HG03571 (cell line): ENCODE measurements around the gene TM9SF4.
"Not testable (repeated sequence)": the region's sequence is repeated elsewhere in the genome, so short reads cannot be mapped to it uniquely, and the experiment has no call there.

Experiments
- ATAC-seq: cut with Tn5 transposase; IDR thresholded peaks from one replicate; pipeline ENCODE4 v1.9.1; 2021; ENCODE audit not compliant: unreplicated experiment

TM9SF4 gene

GRCh38 chr20:32155017-32155981 is 45.8 kb downstream of the TM9SF4 start:
- ATAC-seq = no peak

DNA sequence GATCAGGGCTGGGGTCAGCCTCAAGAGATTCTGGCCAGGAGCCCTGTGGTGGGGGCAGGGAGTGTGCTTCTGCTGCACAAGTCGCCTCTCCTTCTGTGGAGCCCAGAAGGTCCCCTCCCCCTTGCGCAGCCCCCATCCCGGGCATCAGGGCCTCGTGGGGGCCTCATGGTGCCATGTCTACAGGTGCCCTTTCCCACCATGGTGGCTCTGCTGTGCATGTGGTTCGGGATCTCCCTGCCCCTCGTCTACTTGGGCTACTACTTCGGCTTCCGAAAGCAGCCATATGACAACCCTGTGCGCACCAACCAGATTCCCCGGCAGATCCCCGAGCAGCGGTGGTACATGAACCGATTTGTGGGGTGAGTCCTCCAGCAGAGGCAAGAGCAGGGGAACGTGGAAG is 48.1 kb downstream of the TM9SF4 start:
- ATAC-seq = no peak

DNA sequence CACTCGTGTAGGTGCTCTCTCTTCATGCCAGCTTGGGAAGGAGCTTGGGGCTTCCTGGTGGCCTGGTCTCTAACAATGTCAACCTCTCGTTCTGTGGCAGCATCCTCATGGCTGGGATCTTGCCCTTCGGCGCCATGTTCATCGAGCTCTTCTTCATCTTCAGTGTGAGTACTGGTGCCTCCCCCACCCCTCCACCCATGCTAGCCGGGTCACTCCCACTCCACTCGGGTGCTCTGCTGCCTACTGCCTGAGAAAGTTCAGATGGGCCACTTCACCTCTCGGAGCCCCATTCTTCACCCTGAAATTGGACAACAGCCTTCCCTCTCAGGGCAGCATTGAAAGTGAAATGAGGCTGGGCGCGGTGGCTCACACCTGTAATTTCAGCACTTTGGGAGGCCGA is 48.8 kb downstream of the TM9SF4 start:
- ATAC-seq = no peak

GRCh38 chr20:32158943-32159660 is 49.6 kb downstream of the TM9SF4 start:
- no peak for ATAC-seq

DNA sequence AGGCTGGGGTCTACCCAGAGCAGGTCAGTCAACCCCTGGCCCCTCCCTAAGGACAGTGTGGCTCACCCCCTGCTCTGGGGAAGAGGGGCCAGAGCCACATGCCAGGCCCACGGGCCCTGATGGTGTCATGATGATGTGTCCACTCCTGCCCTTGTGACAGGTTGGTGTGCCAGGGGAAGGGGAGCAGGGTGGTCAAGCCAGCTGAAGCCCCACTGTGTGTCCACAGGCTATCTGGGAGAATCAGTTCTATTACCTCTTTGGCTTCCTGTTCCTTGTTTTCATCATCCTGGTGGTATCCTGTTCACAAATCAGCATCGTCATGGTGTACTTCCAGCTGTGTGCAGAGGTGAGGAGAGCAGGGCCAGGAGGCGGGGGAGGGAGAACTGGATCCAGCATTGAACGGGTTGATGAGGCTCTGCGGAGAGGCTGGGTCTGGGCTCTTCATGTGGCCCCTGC is 50.3 kb downstream of the TM9SF4 start:
- ATAC-seq = no peak

DNA sequence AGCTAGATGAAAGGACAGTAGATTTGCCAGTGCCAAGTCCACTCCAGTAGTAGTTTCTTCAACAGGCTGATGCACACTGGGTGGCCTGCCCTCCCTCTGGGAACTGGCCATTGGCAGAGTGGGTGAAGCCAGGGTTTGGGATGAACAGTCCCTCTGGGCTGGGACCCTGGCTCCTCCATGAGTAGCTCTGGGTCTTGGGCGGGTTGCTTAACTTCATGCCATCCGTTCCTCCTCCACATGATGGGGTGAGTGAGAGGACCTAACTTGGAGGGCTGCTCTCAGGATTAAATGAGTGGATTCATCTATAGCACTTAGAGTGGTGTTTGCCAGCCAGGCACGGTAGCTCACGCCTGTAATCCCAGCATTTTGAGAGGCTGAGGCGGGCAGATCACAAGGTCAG is 50.8 kb downstream of the TM9SF4 start:
- no peak for ATAC-seq

DNA sequence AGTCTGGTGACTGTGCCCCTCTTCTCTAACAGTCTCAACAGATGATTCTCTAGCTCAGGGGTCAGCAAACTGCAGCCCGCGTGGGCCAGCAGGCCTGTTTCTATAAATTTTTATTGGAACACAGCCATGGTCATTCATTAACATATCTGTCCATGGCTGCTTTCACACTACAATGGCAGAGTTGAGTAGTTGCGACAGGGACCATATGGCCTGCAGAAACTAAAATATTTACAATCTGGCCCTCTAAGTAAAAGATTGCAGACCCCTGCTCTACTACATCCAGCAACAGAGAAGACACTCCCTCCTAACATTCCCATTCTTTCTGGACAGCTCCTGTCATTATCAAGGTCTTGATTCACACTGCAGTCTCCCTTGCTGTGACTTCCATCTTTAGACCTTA is 52.8 kb downstream of the TM9SF4 start:
- ATAC-seq = no peak

- ATAC-seq = no peak
Measured at GRCh38 chr20:32163951-32164350, 54.4 kb downstream of the TM9SF4 start.

GRCh38 chr20:32164984-32165735 is 55.6 kb downstream of the TM9SF4 start:
- no peak for ATAC-seq

- ATAC-seq = no peak
Measured at GRCh38 chr20:32165836-32166545, 56.5 kb downstream of the TM9SF4 start.

DNA sequence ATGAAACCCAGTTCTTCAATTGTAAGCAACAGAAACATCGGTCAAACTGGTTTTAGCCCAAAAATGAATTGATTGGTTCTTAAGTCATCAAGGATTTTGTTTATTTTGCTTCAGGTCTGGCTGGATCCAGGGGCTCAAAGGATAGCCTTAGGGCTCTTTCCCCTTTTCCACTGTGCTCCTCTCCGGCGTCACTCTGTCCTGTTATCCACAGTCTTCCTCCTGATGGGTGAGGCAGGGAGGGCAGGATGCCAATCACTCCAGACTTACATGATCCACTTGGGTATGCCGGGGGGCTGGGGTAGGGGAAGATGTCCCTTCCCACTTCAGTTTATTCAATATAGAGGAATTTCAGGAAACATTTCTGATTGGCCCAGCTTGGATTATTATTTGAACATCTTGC is 58.0 kb downstream of the TM9SF4 start:
- ATAC-seq = no peak

- no peak for ATAC-seq
Measured at GRCh38 chr20:32168184-32168910, 58.8 kb downstream of the TM9SF4 start.

GRCh38 chr20:32177696-32178095 is 68.2 kb downstream of the TM9SF4 start:
- not testable (repeated sequence) for ATAC-seq

- no peak for ATAC-seq
Measured at GRCh38 chr20:32179515-32179914, 70.0 kb downstream of the TM9SF4 start.

DNA sequence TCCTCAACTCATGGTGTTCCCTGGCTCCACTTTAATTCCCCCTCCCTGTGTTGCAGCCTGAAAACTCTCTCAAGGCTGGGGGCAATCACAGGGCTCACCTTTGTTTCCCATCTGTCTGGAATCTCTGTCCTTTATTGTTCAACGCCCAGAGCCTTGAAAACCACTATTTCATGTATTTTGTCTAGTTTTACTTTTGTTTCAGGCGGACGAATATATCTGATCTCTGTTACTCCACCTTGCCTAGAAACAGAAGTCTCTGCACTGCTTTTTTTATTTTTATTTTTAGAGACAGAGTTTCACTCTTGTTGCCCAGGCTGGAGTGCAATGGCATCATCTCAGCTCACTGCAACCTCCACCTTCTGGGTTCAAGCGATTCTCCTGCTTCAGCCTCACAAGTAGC is 70.4 kb downstream of the TM9SF4 start:
- ATAC-seq = no peak

GRCh38 chr20:32181606-32182005 is 72.1 kb downstream of the TM9SF4 start:
- ATAC-seq = no peak

- ATAC-seq = no peak
Measured at GRCh38 chr20:32183947-32184635, 74.6 kb downstream of the TM9SF4 start.

DNA sequence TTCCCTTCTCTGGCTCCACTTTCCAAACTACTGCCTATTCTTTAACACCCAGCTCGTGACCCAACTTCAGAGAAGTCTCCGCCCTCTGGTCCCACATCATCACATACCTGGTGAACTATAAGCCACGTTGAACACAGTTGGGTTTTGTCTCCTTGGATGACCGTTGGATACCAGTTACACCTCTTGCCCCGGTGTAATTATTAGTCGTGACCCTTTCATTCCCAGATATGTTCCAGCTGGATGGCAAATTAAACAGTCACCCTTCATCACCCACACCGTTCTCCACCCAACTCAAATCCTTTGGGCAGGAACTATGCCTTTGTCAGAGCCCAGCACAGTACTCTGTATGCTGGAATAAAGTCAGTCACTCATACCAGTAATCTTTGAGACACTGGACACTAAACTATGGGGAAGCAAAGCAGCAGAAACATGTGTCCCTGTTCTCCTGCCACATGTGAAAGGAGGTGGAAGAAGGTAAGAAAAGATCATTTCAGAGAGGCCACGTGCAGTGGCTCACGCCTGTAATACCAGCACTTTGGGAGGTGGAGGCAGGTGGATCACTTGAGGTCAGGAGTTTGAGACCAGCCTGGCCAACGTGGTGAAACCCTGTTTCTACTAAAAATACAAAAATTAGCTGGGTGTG is 75.6 kb downstream of the TM9SF4 start:
- no peak for ATAC-seq

- ATAC-seq = no peak
Measured at GRCh38 chr20:32186506-32186905, 77.0 kb downstream of the TM9SF4 start.
